Neural cell (in vitro differentiated cells): Measurements from ENCODE around the gene KBTBD12. TPM values are rescaled to one million over a fixed set of nuclear protein-coding genes. Genes with fewer than 3 reads are reported as not detected.

Source experiments
- H2AFZ ChIP-seq: fragments of 200-600, 300-800 bp; sonication (generic), shearing (Covaris generic); 2 replicates; pipeline ENCODE4 v1.6.0; 2014; ENCODE audit warnings: low read depth, mild to moderate bottlenecking, antibody characterized with exemption, low read length, moderate library complexity
- H3F3A ChIP-seq: fragments of 200-600 bp; shearing (Covaris generic); 2 replicates; pipeline ENCODE4 v1.6.1; 2016; ENCODE audit warnings: mild to moderate bottlenecking, moderate library complexity, mixed read lengths, antibody characterized with exemption, low read length; ENCODE audit not compliant: insufficient read depth, poor library complexity, severe bottlenecking
- H3K27ac ChIP-seq: fragments of 200-600, 300-800 bp; sonication (generic), shearing (Covaris generic); 2 replicates; pipeline ENCODE4 v1.5.1; 2014; ENCODE audit warnings: mild to moderate bottlenecking, low read length, moderate library complexity
- H3K27me3 ChIP-seq: fragments of 300-800, 200-600 bp; sonication (generic), shearing (Covaris generic); 2 replicates; pipeline ENCODE4 v1.6.0; 2014; ENCODE audit warnings: mild to moderate bottlenecking, low read depth, low read length, moderate library complexity; ENCODE audit not compliant: insufficient read depth
- H3K36me3 ChIP-seq: fragments of 300-800, 200-600 bp; sonication (generic), shearing (Covaris generic); 2 replicates; pipeline ENCODE4 v1.5.1; 2014; ENCODE audit warnings: mild to moderate bottlenecking, antibody characterized with exemption, low read length, moderate library complexity; ENCODE audit not compliant: insufficient read depth
- H3K4me2 ChIP-seq: fragments of 300-800, 200-600 bp; sonication (generic), shearing (Covaris generic); 2 replicates; pipeline ENCODE4 v1.6.0; 2014; ENCODE audit warnings: mild to moderate bottlenecking, low read length
- H3K4me3 ChIP-seq: fragments of 300-800, 200-600 bp; sonication (generic), shearing (Covaris generic); 2 replicates; pipeline ENCODE4 v1.5.1; 2014; ENCODE audit warnings: mild to moderate bottlenecking, low read length, moderate library complexity
- H3K79me2 ChIP-seq: fragments of 200-600 bp; shearing (Covaris generic); replicated peaks from 2 replicates; pipeline ENCODE4 v1.6.0; 2014; ENCODE audit warnings: mild to moderate bottlenecking, low read length, moderate library complexity; ENCODE audit not compliant: insufficient read depth
- H3K9ac ChIP-seq: fragments of 300-800, 200-600 bp; sonication (generic), shearing (Covaris generic); 2 replicates; pipeline ENCODE4 v1.6.1; 2016; ENCODE audit warnings: mild to moderate bottlenecking, low read length, mixed read lengths
- H3K9me2 ChIP-seq: fragments of 200-600 bp; shearing (Covaris generic); 2 replicates; pipeline ENCODE4 v1.6.1; 2016; ENCODE audit warnings: mild to moderate bottlenecking, low read length, mixed read lengths; ENCODE audit not compliant: insufficient read depth
- H3K9me3 ChIP-seq: fragments of 200-600, 300-800 bp; sonication (generic), shearing (Covaris generic); 2 replicates; pipeline ENCODE4 v1.6.1; 2016; ENCODE audit warnings: mild to moderate bottlenecking, mixed run types, low read length, moderate library complexity, mixed read lengths
- H4K20me1 ChIP-seq: fragments of 200-600 bp; shearing (Covaris generic); 2 replicates; pipeline ENCODE4 v1.6.1; 2016; ENCODE audit warnings: mild to moderate bottlenecking, mixed run types; ENCODE audit not compliant: insufficient read depth
- CTCF ChIP-seq: fragments of 450-650 bp; IDR thresholded peaks from 2 replicates; pipeline ENCODE4 v1.5.1; 2014; ENCODE audit warnings: antibody characterized with exemption, mild to moderate bottlenecking, moderate library complexity; ENCODE audit not compliant: poor library complexity, severe bottlenecking
- EP300 ChIP-seq: fragments of 450-650 bp; conservative IDR thresholded peaks from 2 replicates; pipeline ENCODE4 v1.6.1; 2014; ENCODE audit warnings: antibody characterized with exemption, mild to moderate bottlenecking, moderate library complexity; ENCODE audit not compliant: poor library complexity, severe bottlenecking
- EZH2 ChIP-seq: fragments of 200-600, 300-800 bp; shearing (Covaris generic), sonication (generic); IDR thresholded peaks from 2 replicates; pipeline ENCODE4 v1.6.1; 2014; ENCODE audit warnings: antibody characterized with exemption, low read length, borderline replicate concordance, mild to moderate bottlenecking; ENCODE audit not compliant: insufficient read depth, poor library complexity, severe bottlenecking
- MXI1 ChIP-seq: fragments of 450-650 bp; conservative IDR thresholded peaks from 2 replicates; pipeline ENCODE4 v1.6.1; 2014; ENCODE audit warnings: antibody characterized with exemption, mild to moderate bottlenecking; ENCODE audit not compliant: poor library complexity, severe bottlenecking
- POLR2AphosphoS5 ChIP-seq: IDR thresholded peaks from 2 replicates; pipeline ENCODE4 v1.6.1; 2012
- RAD21 ChIP-seq: fragments of 450-650 bp; conservative IDR thresholded peaks from 2 replicates; pipeline ENCODE4 v1.6.1; 2014; ENCODE audit warnings: antibody characterized with exemption, mild to moderate bottlenecking, moderate library complexity
- SMC3 ChIP-seq: fragments of 450-650 bp; conservative IDR thresholded peaks from 2 replicates; pipeline ENCODE4 v1.6.1; 2014; ENCODE audit warnings: antibody characterized with exemption, mild to moderate bottlenecking, moderate library complexity; ENCODE audit not compliant: poor library complexity
- TAF1 ChIP-seq: IDR thresholded peaks from 2 replicates; pipeline ENCODE4 v1.6.1; 2012; ENCODE audit warnings: low read depth
- polyA plus RNA-seq: library from polyadenylated mRNA; depleted of rRNA; stranded (reverse); fragments of >200 nt; gene quantifications from 2 replicates; pipeline ENCODE4 v1.2.3, GENCODE V29; 2014
- TF ChIP-seq, protein P1 (sequence below): IDR thresholded peaks from 2 replicates; pipeline ENCODE4 v1.6.1; 2012; ENCODE audit warnings: borderline replicate concordance

The KBTBD12 gene
- polyA plus RNA-seq, 1 donor from 2014 or later = not detected

DNA sequence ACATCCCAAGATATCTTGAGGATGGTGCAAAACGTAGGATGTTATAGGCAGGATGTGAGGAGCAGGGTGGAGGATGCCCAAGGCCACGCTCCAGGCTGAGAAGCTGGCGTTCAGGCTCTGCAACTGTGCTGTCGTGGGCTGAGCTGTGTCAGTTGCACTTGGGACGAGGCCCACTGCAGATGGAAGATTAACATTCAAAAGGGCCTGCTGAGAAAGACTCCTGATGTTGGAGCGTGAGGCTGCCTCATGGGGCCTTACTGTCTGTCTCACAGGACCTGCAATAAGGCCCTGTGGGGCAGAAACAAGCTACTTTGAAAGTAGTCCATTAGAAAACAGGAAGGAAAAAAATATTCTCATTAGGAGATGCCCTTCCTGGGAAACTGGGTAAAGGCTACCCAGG lies 76.6 kb downstream of the KBTBD12 start:
- no peaks in the 10 kb centered on the region for H3K36me3 ChIP-seq
- no peaks in the 10 kb centered on the region for H3K79me2 ChIP-seq
- no peak overlapping the region for H3K4me2 ChIP-seq
- H4K20me1 ChIP-seq = no peaks in the 10 kb centered on the region
- no peak overlapping the region for H3K4me3 ChIP-seq
- no peaks in the 10 kb centered on the region for H3F3A ChIP-seq
- H3K9me2 ChIP-seq = no peaks in the 10 kb centered on the region
- no peak overlapping the region for H2AFZ ChIP-seq
- H3K27ac ChIP-seq = no peak overlapping the region
- no peak for TF ChIP-seq TAF1
- TF ChIP-seq, protein P1, sequence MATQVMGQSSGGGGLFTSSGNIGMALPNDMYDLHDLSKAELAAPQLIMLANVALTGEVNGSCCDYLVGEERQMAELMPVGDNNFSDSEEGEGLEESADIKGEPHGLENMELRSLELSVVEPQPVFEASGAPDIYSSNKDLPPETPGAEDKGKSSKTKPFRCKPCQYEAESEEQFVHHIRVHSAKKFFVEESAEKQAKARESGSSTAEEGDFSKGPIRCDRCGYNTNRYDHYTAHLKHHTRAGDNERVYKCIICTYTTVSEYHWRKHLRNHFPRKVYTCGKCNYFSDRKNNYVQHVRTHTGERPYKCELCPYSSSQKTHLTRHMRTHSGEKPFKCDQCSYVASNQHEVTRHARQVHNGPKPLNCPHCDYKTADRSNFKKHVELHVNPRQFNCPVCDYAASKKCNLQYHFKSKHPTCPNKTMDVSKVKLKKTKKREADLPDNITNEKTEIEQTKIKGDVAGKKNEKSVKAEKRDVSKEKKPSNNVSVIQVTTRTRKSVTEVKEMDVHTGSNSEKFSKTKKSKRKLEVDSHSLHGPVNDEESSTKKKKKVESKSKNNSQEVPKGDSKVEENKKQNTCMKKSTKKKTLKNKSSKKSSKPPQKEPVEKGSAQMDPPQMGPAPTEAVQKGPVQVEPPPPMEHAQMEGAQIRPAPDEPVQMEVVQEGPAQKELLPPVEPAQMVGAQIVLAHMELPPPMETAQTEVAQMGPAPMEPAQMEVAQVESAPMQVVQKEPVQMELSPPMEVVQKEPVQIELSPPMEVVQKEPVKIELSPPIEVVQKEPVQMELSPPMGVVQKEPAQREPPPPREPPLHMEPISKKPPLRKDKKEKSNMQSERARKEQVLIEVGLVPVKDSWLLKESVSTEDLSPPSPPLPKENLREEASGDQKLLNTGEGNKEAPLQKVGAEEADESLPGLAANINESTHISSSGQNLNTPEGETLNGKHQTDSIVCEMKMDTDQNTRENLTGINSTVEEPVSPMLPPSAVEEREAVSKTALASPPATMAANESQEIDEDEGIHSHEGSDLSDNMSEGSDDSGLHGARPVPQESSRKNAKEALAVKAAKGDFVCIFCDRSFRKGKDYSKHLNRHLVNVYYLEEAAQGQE = no peak
- no peak for TF ChIP-seq MXI1
- no peak for TF ChIP-seq POLR2AphosphoS5
- TF ChIP-seq EZH2 = no peak
- no peak for TF ChIP-seq CTCF
- no peak for TF ChIP-seq SMC3
- no peak for TF ChIP-seq RAD21
- TF ChIP-seq EP300 = no peak
- H3K9me3 ChIP-seq = no peaks in the 10 kb centered on the region
- H3K9ac ChIP-seq = no peak overlapping the region
- H3K27me3 ChIP-seq = no peaks in the 10 kb centered on the region

DNA sequence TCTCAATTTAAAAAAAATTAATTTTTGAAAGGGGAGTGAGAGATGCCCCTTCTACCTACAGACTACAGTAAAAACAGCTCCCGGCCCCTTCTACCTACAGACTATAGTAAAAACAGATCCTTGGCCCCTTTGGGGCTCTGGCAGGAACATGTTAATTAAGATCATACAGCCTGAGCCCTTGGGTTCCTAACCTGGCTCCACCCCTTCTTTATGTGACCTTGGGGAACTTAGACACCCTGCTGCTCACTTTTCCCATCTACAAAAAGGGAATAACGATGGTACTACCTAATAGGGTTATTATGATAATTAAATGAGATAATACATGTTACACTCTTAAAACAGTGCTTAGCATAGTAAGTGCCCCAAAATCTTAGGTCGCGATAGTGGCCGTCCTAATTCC lies 77.1 kb downstream of the KBTBD12 start:
- Histone ChIP-seq H3K9ac (no peak overlapping the region), H3K27me3 (no peaks in the 10 kb centered on the region), H3K4me2 (no peak overlapping the region), H3K79me2 (no peaks in the 10 kb centered on the region), H4K20me1 (no peaks in the 10 kb centered on the region), H3K27ac (no peak overlapping the region), H3F3A (no peaks in the 10 kb centered on the region), H3K9me2 (no peaks in the 10 kb centered on the region), H3K4me3 (no peak overlapping the region), H2AFZ (no peak overlapping the region), H3K36me3 (no peaks in the 10 kb centered on the region), H3K9me3 (no peaks in the 10 kb centered on the region)
- TF ChIP-seq EZH2 (no peak), TAF1 (no peak), SMC3 (no peak), RAD21 (no peak), CTCF (no peak), POLR2AphosphoS5 (no peak), MXI1 (no peak), EP300 (no peak)
- TF ChIP-seq, protein P1 = no peak
